Right lobe of liver (tissue), 6 donors: Measurements from ENCODE around the gene ROBO2. TPM values are rescaled to one million over a fixed set of nuclear protein-coding genes. Genes with fewer than 3 reads are reported as not detected.

Experiments
- ATAC-seq, 4 donors: fragments of 200-7000 bp; cut with Tn5 transposase; one replicate each; pipeline ENCODE4 v1.9.1; 2020; ENCODE audit warnings: mild to moderate bottlenecking in 4 of 4, moderate library complexity in 4 of 4
- DNase-seq, 3 donors: peaks; one replicate each; pipeline ENCODE4 v3.0.0-alpha.2; 2020
- H3K27ac ChIP-seq, 3 donors: fragments of 200-600 bp; one replicate each; pipeline ENCODE4 v1.8.0; 2022
- H3K27me3 ChIP-seq, 2 donors: fragments of 200-600 bp; one replicate each; pipeline ENCODE4 v1.8.0; 2022
- H3K36me3 ChIP-seq, 4 donors: fragments of 200-600 bp; sonication (generic) in 1 of 4; one replicate each; pipeline versions ENCODE4 v1.5.1 to v1.8.0; 2017 to 2022; ENCODE audit warnings: control low read depth in 1 of 4
- H3K4me1 ChIP-seq, 4 donors: fragments of 200-600 bp; sonication (generic) in 1 of 4; one replicate each; pipeline versions ENCODE4 v1.5.1 to v1.8.0; 2017 to 2022; ENCODE audit warnings: control low read depth in 1 of 4
- H3K4me3 ChIP-seq, 3 donors: fragments of 200-600 bp; one replicate each; pipeline ENCODE4 v1.8.0; 2022
- H3K9me3 ChIP-seq, 4 donors: fragments of 200-600 bp; sonication (generic) in 1 of 4; one replicate each; pipeline versions ENCODE4 v1.5.1 to v1.8.0; 2017 to 2022; ENCODE audit warnings: control low read depth in 1 of 4
- CTCF ChIP-seq, 4 donors: fragments of 200-600 bp in 3 of 4; fragments of 450-650 bp in 1 of 4; IDR thresholded peaks; one replicate each; pipeline versions ENCODE4 v1.5.1 to v1.8.0; 2016 to 2022; ENCODE audit warnings: antibody characterized with exemption in 4 of 4, mild to moderate bottlenecking in 2 of 4
- POLR2A ChIP-seq: fragments of 450-650 bp; IDR thresholded peaks from one replicate; pipeline ENCODE4 v1.6.1; 2017; ENCODE audit warnings: antibody characterized with exemption, mild to moderate bottlenecking
- WGBS: methylation state at CpG from one replicate; pipeline ENCODE4 v1.1.6; 2018; ENCODE audit warnings: low coverage, low lambda C conversion rate; ENCODE audit not compliant: insufficient coverage; ENCODE audit errors: missing lambda C conversion rate; 5-methylcytosine and 5-hydroxymethylcytosine counted together
- intact Hi-C, 2 donors: fragments of 100-400 bp; cut with DNase I; formaldehyde crosslinking; loops; one replicate each; pipeline versions ENCODE4 v1.11.2 to v1.14.1; 2022
- total RNA-seq, 6 experiments: library from RNA; depleted of rRNA in 2 of 6; stranded (reverse); fragments of >200 nt in 2 of 6; fragmentation: NEBNext Ultra II Directional in 3 of 6; extraction: Animal tissue kit (Norgen Biotek cat#: 25700) in 3 of 6; gene quantifications; one replicate each; pipeline versions ENCODE4 v1.1.0 to v1.2.4, GENCODE V29; 2016 to 2023
- donor health status: DM: no; HTN: yes; CAD: no.
- donor health status: DM: no; HTN: no; CAD: no.
- donor health status: DM: no; HTN: no; CAD: no.
- donor health status: DM: no; HTN: yes; CAD: no.
- donor health status: DM: no; HTN: yes; CAD: no.

ROBO2 gene
- total RNA-seq, 6 experiments from 2014 or later, result 0.07 to 1.7 (median 0.67) TPM

GRCh38 chr3:77247061-77247460, 207.2 kb downstream of the ROBO2 start:
- intact Hi-C loops, result no loop called here
- ATAC-seq (no peak), DNase-seq (no peak)
- 43% methylated on average over 4 of the region's 6 CpGs for WGBS
- Histone ChIP-seq H3K4me1 (no peaks in the 10 kb centered on the region), H3K36me3 (no peaks in the 10 kb centered on the region), H3K27me3 (no peaks in the 10 kb centered on the region), H3K9me3 (no peaks in the 10 kb centered on the region), H3K4me3 (no peak overlapping the region), H3K27ac (no peak overlapping the region)
- TF ChIP-seq POLR2A, result no peak
- no peak for TF ChIP-seq CTCF (IDR thresholded peaks at IDR 0.05)

GRCh38 chr3:77247817-77248216, 207.9 kb downstream of the ROBO2 start:
- DNase-seq (no peak), ATAC-seq (no peak)
- no peak overlapping the region for H3K27ac ChIP-seq
- intact Hi-C loops, result no loop called here
- no peaks in the 10 kb centered on the region for H3K9me3 ChIP-seq
- no peaks in the 10 kb centered on the region for H3K36me3 ChIP-seq
- WGBS, result 48% methylated on average over 5 of the region's 7 CpGs
- H3K4me3 ChIP-seq, result no peak overlapping the region
- no peak for TF ChIP-seq CTCF (IDR thresholded peaks at IDR 0.05)
- no peak for TF ChIP-seq POLR2A
- H3K4me1 ChIP-seq, result no peaks in the 10 kb centered on the region
- no peaks in the 10 kb centered on the region for H3K27me3 ChIP-seq

GRCh38 chr3:77248420-77248819, 208.5 kb downstream of the ROBO2 start:
- TF ChIP-seq CTCF (IDR thresholded peaks at IDR 0.05) (no peak), POLR2A (no peak)
- no peaks in the 10 kb centered on the region for H3K36me3 ChIP-seq
- no peak overlapping the region for H3K4me3 ChIP-seq
- intact Hi-C loops, result no loop called here
- DNase-seq (no peak), ATAC-seq (no peak)
- no peaks in the 10 kb centered on the region for H3K4me1 ChIP-seq
- 56% methylated on average over 3 of the region's 17 CpGs for WGBS
- H3K27ac ChIP-seq, result no peak overlapping the region
- H3K27me3 ChIP-seq, result no peaks in the 10 kb centered on the region
- H3K9me3 ChIP-seq, result no peaks in the 10 kb centered on the region

GRCh38 chr3:77251136-77251535, 211.2 kb downstream of the ROBO2 start:
- Histone ChIP-seq H3K27ac (no peak overlapping the region), H3K27me3 (no peaks in the 10 kb centered on the region), H3K9me3 (no peaks in the 10 kb centered on the region), H3K4me1 (no peaks in the 10 kb centered on the region), H3K36me3 (no peaks in the 10 kb centered on the region), H3K4me3 (no peak overlapping the region)
- no peak for TF ChIP-seq POLR2A
- no peak for TF ChIP-seq CTCF (IDR thresholded peaks at IDR 0.05)
- intact Hi-C loops, result loop anchor here in 1 of 2 donors (10.0 kb wide), 1 partner anchor 206 kb away; the partner anchor contains the start of gene ROBO2
- 56% methylated on average over 5 of the region's 7 CpGs for WGBS
- ATAC-seq (no peak), DNase-seq (no peak)
